ENCODE data around the gene EPS15. TPM values are rescaled to one million over a fixed set of nuclear protein-coding genes. Genes with fewer than 3 reads are reported as not detected.
"Not testable (repeated sequence)": the region's sequence is repeated elsewhere in the genome, so short reads cannot be mapped to it uniquely, and the experiment has no call there.

EPS15 gene
- total RNA-seq, 1 donor from 2014 or later, result 72.5 TPM

GRCh38 chr1:51443555-51443954 lies 75.5 kb downstream of the EPS15 start:
- DNase-seq (no peak), ATAC-seq (ENCODE audit: poor library complexity) (no peak)
- intact Hi-C loops (cut with DNase I), result no loop called here

- intact Hi-C loops (cut with DNase I), result no loop called here
- DNase-seq (no peak), ATAC-seq (ENCODE audit: poor library complexity) (no peak)
Observed at GRCh38 chr1:51442616-51443015, 76.5 kb downstream of the EPS15 start.

DNA sequence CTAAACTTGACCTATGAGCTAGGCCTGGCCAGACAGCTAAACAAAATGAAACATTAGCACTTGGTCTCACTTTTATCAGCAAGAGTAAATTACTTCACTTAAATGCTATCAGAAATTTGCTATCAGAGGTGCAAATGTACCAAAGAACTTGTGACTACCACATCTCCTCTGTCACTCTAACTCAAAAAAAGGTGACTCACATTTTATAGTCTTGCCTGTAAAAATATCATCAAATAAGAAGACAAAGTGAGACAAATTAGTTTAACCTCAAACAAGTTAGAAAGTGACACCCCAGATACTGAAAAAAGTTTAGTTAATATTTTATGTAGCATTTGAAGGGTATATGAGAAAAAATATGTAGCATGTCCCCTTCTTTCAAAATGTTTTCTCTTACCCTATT lies 76.9 kb downstream of the EPS15 start:
- intact Hi-C loops (cut with DNase I), result no loop called here
- DNase-seq (no peak), ATAC-seq (ENCODE audit: poor library complexity) (no peak)

DNA sequence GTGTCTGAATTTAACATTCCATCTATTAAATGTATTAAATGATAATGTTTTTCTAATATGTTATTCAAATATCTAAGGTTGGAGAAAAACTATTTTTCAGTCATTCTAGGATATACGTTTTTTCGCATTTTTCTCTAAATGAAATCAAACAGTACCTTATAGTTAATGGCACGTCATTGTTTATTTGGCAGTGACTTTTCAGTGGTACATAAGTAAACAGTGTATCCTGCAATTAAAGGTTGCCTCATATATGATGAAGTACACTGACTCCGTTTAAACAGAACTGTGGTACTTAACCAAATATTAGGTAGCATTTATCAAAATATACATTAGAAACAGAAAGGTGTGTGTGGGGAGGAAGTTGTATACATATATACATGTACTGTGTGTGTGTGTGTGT lies 79.2 kb downstream of the EPS15 start:
- no peak for DNase-seq
- intact Hi-C loops (cut with DNase I), result no loop called here
- ATAC-seq (ENCODE audit: poor library complexity), result no peak

DNA sequence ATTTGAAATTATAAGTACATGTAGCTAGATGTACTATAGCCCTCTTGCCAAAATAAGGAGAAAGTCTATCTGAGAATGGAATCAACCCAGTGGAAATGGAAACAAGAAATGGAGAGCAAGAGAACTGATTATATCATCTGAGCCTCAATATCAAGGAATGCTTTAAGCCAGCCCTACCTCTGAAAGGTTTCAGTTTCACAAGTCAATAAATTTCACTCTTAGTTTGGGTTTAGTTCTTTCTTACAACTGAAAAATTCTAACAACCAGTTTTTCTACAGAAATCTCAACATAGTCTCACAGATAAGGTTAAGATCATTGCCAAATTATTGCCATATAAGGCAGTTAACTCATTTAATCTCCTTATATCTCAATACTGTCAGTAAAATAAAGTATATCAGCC lies 80.0 kb downstream of the EPS15 start:
- DNase-seq (no peak), ATAC-seq (ENCODE audit: poor library complexity) (no peak)
- intact Hi-C loops (cut with DNase I), result no loop called here

DNA sequence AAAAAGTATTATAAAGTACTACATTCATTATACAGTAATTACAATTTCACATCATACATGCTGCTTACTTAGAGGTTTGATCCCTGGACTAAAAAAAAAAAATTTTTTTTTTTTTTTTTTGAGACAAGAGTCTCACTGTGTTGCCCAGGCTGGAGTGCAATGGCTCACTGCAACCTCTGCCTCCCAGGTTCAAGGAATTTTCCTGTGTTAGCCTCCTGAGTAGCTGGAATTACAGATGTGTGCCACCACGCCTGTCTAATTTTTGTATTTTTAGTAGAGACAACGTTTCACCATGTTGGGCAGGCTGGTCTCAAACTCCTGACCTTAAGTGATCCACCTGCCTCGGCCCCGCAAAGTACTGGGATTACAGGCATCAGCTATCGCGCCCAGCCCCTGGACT lies 81.7 kb downstream of the EPS15 start:
- ATAC-seq (ENCODE audit: poor library complexity); DNase-seq; intact Hi-C loops (cut with DNase I): not testable (repeated sequence)

- intact Hi-C loops (cut with DNase I), result no loop called here
- ATAC-seq (ENCODE audit: poor library complexity) (no peak), DNase-seq (no peak)
Observed at GRCh38 chr1:51435878-51436277, 83.2 kb downstream of the EPS15 start.

GRCh38 chr1:51433972-51434510 lies 85.0 kb downstream of the EPS15 start:
- ATAC-seq (ENCODE audit: poor library complexity), result no peak
- DNase-seq, result no peak
- intact Hi-C loops (cut with DNase I), result no loop called here

DNA sequence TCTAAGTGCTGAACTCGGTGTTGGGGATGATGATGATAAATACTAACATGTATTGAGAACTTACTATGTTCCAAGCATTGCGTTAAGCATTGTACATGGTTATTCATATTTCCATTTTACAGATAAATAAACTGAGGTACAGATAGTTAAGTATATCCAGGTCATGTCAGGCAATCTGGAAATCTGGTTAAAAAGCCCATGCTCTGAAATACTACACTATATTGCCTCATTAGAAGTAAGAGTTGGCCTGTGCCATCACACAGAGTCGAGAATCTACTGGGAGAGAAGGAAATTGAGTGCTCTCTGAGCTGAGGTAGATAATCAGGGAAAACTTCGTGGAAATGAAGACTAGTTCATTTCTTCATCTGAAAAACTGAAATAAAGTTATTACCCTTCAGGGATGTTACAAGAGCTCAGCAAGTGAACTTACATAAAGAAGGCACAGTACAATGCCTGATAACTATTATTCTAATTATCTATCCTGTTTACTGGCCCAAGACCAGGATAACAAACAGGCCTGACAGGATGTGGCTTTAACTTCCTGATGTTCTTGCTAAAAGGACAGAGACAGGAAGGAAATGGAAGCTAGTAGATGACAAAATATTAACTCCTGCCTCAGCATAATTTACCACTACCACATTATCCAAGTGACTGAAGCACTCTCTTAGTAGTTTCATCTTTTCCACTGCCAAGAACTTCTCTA lies 85.6 kb downstream of the EPS15 start:
- intact Hi-C loops (cut with DNase I), result no loop called here
- peak; percentile 81 for ATAC-seq (ENCODE audit: poor library complexity)
- no peak for DNase-seq

- ATAC-seq (ENCODE audit: poor library complexity) (no peak), DNase-seq (no peak)
- intact Hi-C loops (cut with DNase I), result no loop called here
Observed at GRCh38 chr1:51432146-51432545, 86.9 kb downstream of the EPS15 start.

GRCh38 chr1:51427438-51427837 lies 91.6 kb downstream of the EPS15 start:
- ATAC-seq (ENCODE audit: poor library complexity) (no peak), DNase-seq (no peak)
- intact Hi-C loops (cut with DNase I), result no loop called here

- ATAC-seq (ENCODE audit: poor library complexity), result no peak
- intact Hi-C loops (cut with DNase I), result no loop called here
- no peak for DNase-seq
Observed at GRCh38 chr1:51425955-51426354, 93.1 kb downstream of the EPS15 start.

GRCh38 chr1:51425273-51425672 lies 93.8 kb downstream of the EPS15 start:
- intact Hi-C loops (cut with DNase I), result no loop called here
- DNase-seq (no peak), ATAC-seq (ENCODE audit: poor library complexity) (no peak)

- DNase-seq, result no peak
- peak; percentile 87 for ATAC-seq (ENCODE audit: poor library complexity)
Observed at GRCh38 chr1:51423073-51423821, 95.8 kb downstream of the EPS15 start.

DNA sequence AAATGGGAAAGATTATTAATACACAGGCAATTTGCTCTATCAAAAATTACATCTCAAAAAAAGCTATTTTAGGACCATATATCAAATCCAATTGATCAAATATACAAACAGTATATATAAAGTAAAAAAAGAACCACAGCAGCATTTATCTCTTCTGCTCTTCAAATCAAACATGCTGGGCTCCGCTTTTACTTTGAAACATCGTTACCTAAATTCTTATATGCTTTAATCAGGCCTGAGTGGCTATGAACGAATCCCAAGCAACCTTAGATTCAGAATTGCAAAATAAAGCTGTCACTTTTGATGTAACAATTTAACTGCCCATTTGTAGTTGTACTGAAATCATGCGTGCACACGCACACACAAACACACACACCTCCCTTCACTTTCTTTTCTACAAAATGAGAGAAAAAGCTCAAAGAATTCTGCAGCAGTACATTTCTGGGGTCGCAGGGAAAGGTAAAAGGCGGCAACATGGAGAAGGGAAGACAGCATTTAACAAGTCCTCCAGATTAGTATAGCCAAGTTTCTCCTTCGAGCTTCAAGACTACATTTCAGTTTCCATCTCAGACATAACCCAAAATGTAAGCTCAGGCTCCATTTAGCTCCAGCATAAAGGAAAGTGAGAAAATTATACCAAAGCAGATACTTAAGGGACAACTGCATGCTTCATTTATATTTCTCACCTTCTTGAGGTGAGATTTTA lies 96.5 kb downstream of the EPS15 start:
- ATAC-seq (ENCODE audit: poor library complexity), result peak; percentile 30
- DNase-seq, result no peak
- intact Hi-C loops (cut with DNase I), result loop anchor here (5.0 kb wide), 1 partner anchor 95 kb away; the partner anchor contains the start of gene EPS15

More at GRCh38 chr1:51423073-51423821, 95.8 kb downstream of the EPS15 start:
- intact Hi-C loops (cut with DNase I), result loop anchor here (5.0 kb wide), 1 partner anchor 94 kb away; the partner anchor contains the start of gene EPS15

- intact Hi-C loops (cut with DNase I), result loop anchor here (5.0 kb wide), 1 partner anchor 95 kb away; the partner anchor contains the start of gene EPS15
- ATAC-seq (ENCODE audit: poor library complexity), result peak; percentile 78
- DNase-seq, result no peak
Observed at GRCh38 chr1:51421964-51422363, 97.1 kb downstream of the EPS15 start.

DNA sequence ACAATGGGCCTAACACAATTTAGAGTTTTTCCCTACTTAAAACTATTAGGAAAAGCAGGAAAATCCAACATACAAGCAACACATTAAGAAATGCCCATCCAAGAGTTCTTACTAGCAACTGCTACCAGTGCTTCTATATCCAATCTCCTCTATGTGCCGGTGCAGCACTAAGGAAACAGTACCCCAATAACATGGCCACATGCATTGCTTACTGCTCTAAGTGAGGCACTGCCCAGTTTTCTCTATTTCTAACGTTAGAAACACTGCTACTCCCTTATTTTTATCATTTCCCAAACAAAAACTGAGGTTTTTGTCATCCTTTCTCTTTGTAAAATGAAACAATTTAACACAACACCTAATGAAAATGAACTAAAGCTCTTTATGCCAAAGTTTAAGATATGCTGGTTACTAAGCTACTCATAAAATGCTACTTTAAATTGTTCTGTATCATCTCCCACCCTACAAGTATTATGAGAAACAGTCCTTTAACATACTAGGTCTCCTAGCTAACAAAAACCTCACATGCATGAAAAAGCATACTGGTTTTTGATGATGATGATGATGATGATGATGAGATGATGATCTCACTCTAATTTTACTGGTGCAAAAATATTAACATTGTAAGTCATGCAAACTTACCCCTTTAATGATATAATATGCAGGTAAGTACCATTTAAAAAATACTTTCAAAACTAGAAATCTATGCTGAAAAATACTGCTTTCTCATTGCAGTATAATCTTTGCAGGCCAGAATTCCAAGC lies 98.0 kb downstream of the EPS15 start:
- ATAC-seq (ENCODE audit: poor library complexity) (no peak), DNase-seq (no peak)
- intact Hi-C loops (cut with DNase I), result loop anchor here (5.0 kb wide), 1 partner anchor 96 kb away; the partner anchor contains the start of gene EPS15

DNA sequence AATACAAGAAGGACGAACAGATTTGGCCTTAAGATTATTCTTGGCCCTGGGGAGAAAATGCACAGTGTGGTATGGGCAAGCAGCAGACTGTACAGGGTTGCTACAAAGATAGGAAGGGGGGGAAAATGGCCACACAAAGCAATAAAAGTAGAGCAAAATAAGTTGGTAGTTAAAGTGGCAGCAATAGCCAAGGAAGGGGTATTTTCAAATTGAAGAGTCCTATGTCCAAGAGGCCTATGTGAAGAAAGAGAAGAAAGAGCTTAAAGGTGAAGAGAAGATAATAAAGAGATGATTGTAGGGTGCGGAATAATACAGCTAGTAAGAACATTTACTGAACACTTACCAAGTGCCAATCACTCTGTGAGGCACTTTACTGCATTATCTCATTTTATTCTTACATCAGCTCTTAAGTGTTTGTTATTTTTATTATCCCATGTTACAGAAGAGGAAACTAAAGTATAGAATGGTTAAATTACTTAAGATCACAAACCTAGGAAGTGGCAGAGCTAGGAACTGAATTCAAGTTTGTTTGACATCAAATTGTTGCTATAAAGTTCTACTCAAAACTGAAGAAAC lies 100.6 kb downstream of the EPS15 start:
- DNase-seq (no peak), ATAC-seq (ENCODE audit: poor library complexity) (no peak)
- intact Hi-C loops (cut with DNase I), result no loop called here
